ENCODE measurements around the gene PLPP1.

PLPP1 gene

DNA sequence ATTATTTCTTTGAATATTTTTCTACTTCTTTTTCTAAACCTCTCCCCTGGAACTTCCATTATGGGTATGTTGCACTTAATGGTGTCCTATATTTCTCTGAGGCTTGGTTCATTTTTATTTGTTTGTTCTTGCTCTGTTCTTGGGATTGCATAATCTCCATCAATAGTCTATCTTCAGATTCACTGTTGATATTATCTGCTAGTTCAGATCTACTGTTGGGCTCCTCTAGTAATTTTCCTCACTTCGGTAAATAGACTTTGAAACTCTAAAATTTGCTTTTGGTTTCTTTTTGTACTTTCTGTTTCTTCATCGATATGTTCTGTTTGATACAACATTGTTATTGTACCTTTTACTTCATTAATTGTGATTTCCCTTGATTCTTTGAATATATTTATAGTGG, 150.7 kb downstream of the PLPP1 start:
- Mint-ChIP-seq H3K36me3 (ENCODE audit: low read depth) (peaks cover 87% of the 10 kb centered on the region), H3K27ac (no peak overlapping the region), H3K4me1 (no peaks in the 10 kb centered on the region), H3K27me3 (ENCODE audit: low read depth, poor library complexity) (no peaks in the 10 kb centered on the region), H3K4me3 (no peak overlapping the region), H3K9me3 (peaks cover 31% of the 10 kb centered on the region)
- DNase-seq = no peak
- TF ChIP-seq, protein P1, sequence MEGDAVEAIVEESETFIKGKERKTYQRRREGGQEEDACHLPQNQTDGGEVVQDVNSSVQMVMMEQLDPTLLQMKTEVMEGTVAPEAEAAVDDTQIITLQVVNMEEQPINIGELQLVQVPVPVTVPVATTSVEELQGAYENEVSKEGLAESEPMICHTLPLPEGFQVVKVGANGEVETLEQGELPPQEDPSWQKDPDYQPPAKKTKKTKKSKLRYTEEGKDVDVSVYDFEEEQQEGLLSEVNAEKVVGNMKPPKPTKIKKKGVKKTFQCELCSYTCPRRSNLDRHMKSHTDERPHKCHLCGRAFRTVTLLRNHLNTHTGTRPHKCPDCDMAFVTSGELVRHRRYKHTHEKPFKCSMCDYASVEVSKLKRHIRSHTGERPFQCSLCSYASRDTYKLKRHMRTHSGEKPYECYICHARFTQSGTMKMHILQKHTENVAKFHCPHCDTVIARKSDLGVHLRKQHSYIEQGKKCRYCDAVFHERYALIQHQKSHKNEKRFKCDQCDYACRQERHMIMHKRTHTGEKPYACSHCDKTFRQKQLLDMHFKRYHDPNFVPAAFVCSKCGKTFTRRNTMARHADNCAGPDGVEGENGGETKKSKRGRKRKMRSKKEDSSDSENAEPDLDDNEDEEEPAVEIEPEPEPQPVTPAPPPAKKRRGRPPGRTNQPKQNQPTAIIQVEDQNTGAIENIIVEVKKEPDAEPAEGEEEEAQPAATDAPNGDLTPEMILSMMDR (IDR thresholded peaks at IDR 0.05) = no peak

- Mint-ChIP-seq H3K27ac (no peak overlapping the region), H3K4me3 (no peak overlapping the region), H3K36me3 (ENCODE audit: low read depth) (peaks cover 85% of the 10 kb centered on the region), H3K9me3 (peaks cover 31% of the 10 kb centered on the region), H3K27me3 (ENCODE audit: low read depth, poor library complexity) (no peaks in the 10 kb centered on the region), H3K4me1 (no peaks in the 10 kb centered on the region)
- DNase-seq = no peak
- TF ChIP-seq, protein P1 (IDR thresholded peaks at IDR 0.05) = no peak
Measured at GRCh38 chr5:55383254-55383653, 151.5 kb downstream of the PLPP1 start.

- no peak for DNase-seq
- H3K27me3 Mint-ChIP-seq (ENCODE audit: low read depth, poor library complexity) = no peaks in the 10 kb centered on the region
- peaks cover 83% of the 10 kb centered on the region for H3K36me3 Mint-ChIP-seq (ENCODE audit: low read depth)
- H3K9me3 Mint-ChIP-seq = peaks cover 32% of the 10 kb centered on the region
- TF ChIP-seq, protein P1 (IDR thresholded peaks at IDR 0.05) = no peak
- H3K4me3 Mint-ChIP-seq = no peak overlapping the region
- no peak overlapping the region for H3K27ac Mint-ChIP-seq
- H3K4me1 Mint-ChIP-seq = no peaks in the 10 kb centered on the region
Measured at GRCh38 chr5:55377810-55378209, 157.0 kb downstream of the PLPP1 start.

All from nephron progenitor cell (in vitro differentiated cells).